GM12892 (cell line): ENCODE results near the gene ERC1.
"Not testable (repeated sequence)": the region's sequence is repeated elsewhere in the genome, so short reads cannot be mapped to it uniquely, and the experiment has no call there.

ENCODE experiments used
- DNase-seq: peaks from one replicate; pipeline ENCODE4 v3.0.0; 2011; ENCODE audit not compliant: insufficient read length
- FAIRE-seq: peaks from 2 replicates; lab custom pipeline; 2011; peaks lifted over from hg19 to GRCh38; lab: Jason Lieb, UNC
- POLR2A ChIP-seq: IDR thresholded peaks from 2 replicates; pipeline ENCODE4 v1.6.1; 2011; ENCODE audit warnings: low read depth, low read length, control low read depth
- POLR2AphosphoS5 ChIP-seq: IDR thresholded peaks from 2 replicates; pipeline ENCODE4 v1.6.1; 2011; ENCODE audit warnings: low read depth, low read length, control low read depth
- TAF1 ChIP-seq: IDR thresholded peaks from 2 replicates; pipeline ENCODE4 v1.6.1; 2011; ENCODE audit warnings: low read depth, mild to moderate bottlenecking, control low read depth, low read length, borderline replicate concordance

Gene ERC1

DNA sequence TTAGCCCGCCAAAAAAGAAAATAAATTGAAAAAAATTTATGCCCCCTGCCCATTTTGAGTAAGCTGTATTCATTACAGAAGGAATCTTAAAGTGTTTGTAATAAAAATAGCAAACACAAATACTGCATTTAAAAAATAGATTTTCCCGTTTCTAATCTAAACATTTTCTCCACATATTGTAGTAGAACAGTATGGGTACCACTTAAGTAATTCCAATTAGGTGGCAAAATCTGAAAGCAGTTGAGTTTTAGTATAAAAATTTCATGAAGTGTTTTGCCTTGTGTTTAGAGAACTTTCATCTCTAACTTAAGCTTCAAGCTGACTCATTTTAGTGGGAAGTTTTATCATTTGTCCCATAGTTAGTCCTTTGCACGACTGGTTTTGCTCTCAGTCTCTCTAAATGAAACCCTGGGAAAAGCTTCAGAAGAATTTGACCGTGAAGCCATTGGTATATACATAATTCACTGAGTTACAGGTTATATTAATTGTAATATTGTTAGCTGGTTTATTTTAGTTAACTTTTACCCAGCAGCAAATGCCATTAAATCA lies 214.6 kb downstream of the ERC1 start:
- FAIRE-seq (no peak), DNase-seq (no peak)
- TF ChIP-seq POLR2AphosphoS5: no peak

DNA sequence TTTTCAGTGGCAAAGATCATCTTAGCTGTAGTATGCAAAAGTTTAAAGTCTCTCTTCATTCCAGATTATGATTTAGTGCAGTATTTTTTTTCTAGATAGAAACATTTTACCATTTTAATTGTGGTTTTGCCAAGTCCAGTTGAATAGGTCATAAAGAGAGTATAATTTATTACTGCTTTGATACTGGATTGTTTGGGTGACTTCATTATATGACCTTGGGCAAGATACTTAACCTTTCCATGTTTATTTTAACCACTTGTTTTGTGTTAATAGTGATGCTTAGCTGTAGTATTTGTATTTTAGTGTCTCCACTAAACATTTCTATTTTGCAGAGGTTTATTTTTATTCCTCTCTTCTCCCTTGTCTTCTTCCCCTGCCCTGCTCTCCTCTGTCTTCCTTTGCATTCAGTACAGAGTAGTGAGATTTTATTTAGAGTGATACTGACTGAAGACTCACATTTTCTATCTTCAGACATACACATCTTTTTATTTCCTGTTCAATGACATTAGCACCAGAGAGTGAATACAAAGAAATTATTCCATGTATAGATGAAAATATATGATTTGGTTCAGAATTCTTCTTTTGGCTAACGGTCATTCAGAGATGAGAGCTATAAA lies 215.2 kb downstream of the ERC1 start:
- TF ChIP-seq TAF1 (no peak), POLR2A (no peak), POLR2AphosphoS5 (no peak)
- FAIRE-seq (no peak), DNase-seq (no peak)

DNA sequence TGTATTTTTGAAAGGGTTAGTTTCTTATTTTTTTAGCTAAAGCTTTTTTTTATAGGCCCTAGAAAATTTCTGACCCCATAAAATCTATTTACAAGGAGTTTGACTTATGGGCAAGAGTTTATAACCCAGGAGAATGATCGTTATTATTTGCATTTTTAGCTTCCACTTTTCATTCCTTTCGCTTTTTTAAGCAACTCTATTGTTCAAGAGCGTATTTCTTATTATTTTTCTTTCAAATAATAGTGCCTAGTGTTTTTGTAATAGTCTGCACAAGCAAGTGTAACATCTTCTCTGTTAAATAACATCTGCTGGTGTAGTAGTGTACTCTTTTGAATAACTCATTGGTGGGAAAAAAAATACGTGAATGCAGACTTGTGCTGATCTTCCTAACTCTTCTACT lies 216.3 kb downstream of the ERC1 start:
- FAIRE-seq (no peak), DNase-seq (no peak)
- TF ChIP-seq POLR2AphosphoS5 (no peak), TAF1 (no peak), POLR2A (no peak)

DNA sequence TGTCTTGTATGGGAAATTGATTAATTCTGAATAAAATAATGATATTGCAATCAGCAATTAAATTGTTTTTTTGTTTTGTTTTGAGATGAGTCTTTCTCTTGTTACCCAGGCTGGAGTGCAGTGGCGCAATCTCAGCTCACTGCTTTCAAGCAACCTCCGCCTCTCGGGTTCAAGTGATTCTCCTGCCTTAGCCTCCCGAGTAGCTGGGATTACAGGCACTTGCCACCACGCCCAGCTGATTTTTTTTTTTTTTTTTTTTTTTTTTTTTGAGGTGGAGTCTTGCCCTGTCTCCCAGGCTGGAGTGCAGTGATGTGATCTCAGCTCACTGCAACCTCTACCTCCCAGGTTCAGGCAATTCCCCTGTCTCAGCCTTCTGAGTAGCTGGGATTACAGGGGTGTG lies 217.7 kb downstream of the ERC1 start:
- not testable (repeated sequence) for DNase-seq, FAIRE-seq

GRCh38 chr12:1212526-1212925 lies 221.5 kb downstream of the ERC1 start:
- FAIRE-seq (no peak), DNase-seq (no peak)
- no peak for TF ChIP-seq POLR2AphosphoS5
- TF ChIP-seq POLR2A: no peak
- no peak for TF ChIP-seq TAF1

DNA sequence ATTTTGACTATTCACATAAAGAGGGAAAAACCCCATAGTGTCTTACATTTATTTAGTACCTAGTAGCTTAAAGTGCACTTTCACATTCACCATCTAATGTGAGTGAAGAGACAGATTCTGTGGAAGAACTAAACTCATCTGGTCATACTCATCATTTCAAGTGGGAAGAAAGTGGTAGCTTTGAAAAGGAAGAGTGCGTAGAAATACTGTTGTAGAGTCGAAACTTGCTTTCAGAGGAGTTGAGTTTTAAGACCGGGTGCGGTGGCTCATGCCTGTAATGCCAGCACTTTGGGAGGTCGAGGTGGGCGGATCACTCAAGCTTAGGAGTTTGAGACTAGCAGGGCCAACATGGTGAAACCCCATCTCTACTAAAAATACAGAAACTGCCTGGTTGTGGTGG lies 222.2 kb downstream of the ERC1 start:
- no peak for DNase-seq
- TF ChIP-seq TAF1 (no peak), POLR2AphosphoS5 (no peak), POLR2A (no peak)
- no peak for FAIRE-seq

- FAIRE-seq: no peak
- DNase-seq: no peak
- TF ChIP-seq POLR2A (no peak), TAF1 (no peak)
Observed at GRCh38 chr12:1213618-1214205, 222.7 kb downstream of the ERC1 start.

DNA sequence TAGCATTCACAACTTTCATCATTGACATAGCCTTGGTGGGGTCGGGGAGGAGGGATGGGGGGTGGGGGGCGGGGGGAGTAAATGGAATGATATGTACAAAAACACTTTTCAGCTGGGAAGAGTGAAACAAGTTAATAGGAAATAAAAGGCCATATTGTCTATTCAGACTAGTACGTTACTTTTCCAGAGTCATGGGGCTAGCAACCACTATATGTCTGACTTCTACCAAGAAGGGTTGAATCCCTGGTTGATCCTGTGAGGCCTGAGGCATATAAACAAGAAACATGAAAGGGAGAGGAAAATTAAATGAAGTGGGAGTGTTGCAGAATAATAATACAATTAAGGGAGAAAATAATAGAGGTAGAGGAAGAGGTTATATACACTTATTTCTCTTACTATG lies 225.5 kb downstream of the ERC1 start:
- FAIRE-seq (no peak), DNase-seq (no peak)
- TF ChIP-seq POLR2A: no peak
- TF ChIP-seq POLR2AphosphoS5: no peak
- TF ChIP-seq TAF1: no peak

DNA sequence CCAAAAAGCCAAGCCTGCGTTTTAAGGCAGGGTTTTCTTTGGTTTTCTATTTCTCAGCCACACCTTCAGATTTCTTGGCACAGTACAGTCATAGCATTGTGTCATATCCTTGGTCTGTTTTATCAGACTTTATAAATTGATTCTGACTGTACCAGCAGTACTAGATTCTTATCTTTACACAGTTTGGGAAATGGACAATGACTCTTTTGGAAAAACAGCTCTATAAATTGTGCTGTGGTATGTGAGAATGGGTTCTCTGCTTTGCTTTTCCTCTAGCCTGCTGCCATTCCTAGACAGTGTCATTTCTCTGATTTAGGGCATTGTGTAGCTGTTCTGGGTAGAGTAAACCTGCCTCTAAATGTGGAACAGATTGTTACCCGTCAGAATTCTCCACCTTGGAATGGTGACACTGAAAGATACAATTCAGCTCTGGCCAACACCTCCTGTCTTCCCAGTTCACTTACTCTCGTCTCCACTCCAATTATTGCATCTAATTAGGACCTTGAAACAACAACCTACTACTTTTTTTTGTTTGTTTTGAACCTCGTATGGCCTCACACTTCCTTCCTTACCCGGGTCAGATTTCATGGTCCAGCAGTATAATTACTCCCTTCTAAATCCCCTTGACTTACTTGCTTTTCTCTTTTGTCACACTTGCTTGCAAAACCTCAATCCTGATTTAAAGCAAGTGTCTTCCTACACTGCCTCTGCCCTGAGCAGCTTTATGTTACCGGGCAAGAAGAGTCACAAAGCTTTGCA lies 226.3 kb downstream of the ERC1 start:
- TF ChIP-seq POLR2AphosphoS5 (no peak), TAF1 (no peak), POLR2A (no peak)
- DNase-seq (no peak), FAIRE-seq (no peak)

- TF ChIP-seq POLR2A (no peak), TAF1 (no peak), POLR2AphosphoS5 (no peak)
- no peak for FAIRE-seq
- no peak for DNase-seq
Observed at GRCh38 chr12:1218369-1218768, 227.3 kb downstream of the ERC1 start.

GRCh38 chr12:1220127-1221092 lies 229.4 kb downstream of the ERC1 start:
- DNase-seq: no peak
- TF ChIP-seq POLR2AphosphoS5: no peak
- TF ChIP-seq POLR2A: no peak
- no peak for TF ChIP-seq TAF1
- no peak for FAIRE-seq

DNA sequence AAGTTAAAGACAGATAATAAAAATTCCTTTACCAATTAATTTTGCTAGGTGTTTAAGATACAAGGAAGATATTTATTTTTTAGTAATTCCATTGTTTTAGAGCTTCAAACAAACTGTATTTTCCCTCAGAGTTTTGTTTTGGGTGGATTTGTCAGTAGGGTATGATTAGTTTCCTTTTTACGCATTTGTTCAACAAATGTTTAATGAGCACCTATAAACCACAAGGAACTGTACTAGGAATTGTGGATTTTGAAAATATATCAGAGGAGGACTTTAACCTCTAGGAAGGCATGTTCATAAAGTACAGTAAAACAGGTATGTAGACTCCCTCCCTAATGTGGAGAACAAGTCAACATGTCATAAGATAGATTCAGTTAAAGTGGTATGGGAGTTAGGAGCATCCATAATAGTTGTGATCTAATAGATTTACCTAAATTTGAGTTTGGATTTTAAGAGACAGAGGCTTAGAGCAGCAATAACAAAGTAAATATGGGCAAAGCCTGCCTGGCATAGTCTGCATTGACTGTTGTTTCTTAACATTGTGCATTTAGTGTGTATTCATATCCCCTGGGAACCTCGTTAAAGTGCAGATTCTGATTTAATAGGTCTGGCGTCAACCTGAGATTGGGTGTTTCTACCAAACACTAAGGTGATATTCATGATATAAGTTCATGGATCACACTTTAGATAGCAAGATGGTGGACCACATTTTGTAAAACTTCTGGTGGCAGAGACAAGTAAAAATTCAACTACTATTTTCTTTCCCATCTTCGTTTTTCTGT lies 232.0 kb downstream of the ERC1 start:
- no peak for FAIRE-seq

More for the DNA sequence above, 232.0 kb downstream of the ERC1 start:
- no peak for TF ChIP-seq POLR2A
- TF ChIP-seq TAF1: no peak
- TF ChIP-seq POLR2AphosphoS5: no peak
- no peak for DNase-seq
